Tibial nerve (tissue), 4 donors: ENCODE measurements around the gene ZNF534. TPM values are rescaled to one million over a fixed set of nuclear protein-coding genes. Genes with fewer than 3 reads are reported as not detected.
"Not testable (repeated sequence)": the region's sequence is repeated elsewhere in the genome, so short reads cannot be mapped to it uniquely, and the experiment has no call there.

Experiments
- DNase-seq, 2 donors: peaks; one replicate each; pipeline ENCODE4 v3.0.0-alpha.2; 2019; ENCODE audit warnings: low spot score in 2 of 2
- H3K27ac ChIP-seq, 4 donors: fragments of 200-600 bp; sonication (generic) in 3 of 4; one replicate each; pipeline ENCODE4 v1.5.1; 2017 to 2019; ENCODE audit warnings: mild to moderate bottlenecking in 1 of 4
- H3K27me3 ChIP-seq, 2 donors: fragments of 200-600 bp; sonication (generic) in 1 of 2; one replicate each; pipeline versions ENCODE4 v1.5.1 to v1.6.0; 2017 to 2019
- H3K36me3 ChIP-seq, 3 donors: fragments of 200-600 bp; sonication (generic); one replicate each; pipeline ENCODE4 v1.5.1; 2018 to 2019
- H3K4me1 ChIP-seq, 4 donors: fragments of 200-600 bp; sonication (generic) in 3 of 4; one replicate each; pipeline ENCODE4 v1.5.1; 2017 to 2019
- H3K4me3 ChIP-seq, 4 donors: fragments of 200-600 bp; sonication (generic) in 3 of 4; one replicate each; pipeline ENCODE4 v1.5.1; 2017 to 2019; ENCODE audit warnings: mild to moderate bottlenecking in 1 of 4, moderate library complexity in 1 of 4
- H3K9me3 ChIP-seq, 4 donors: fragments of 200-600 bp; sonication (generic) in 3 of 4; one replicate each; pipeline ENCODE4 v1.5.1; 2017 to 2019
- EP300 ChIP-seq, 2 donors: sonication (generic); formaldehyde crosslinking; IDR thresholded peaks; one replicate each; pipeline ENCODE4 v1.6.1; 2017; ENCODE audit warnings: antibody characterized with exemption in 2 of 2, mild to moderate bottlenecking in 1 of 2
- POLR2A ChIP-seq, 2 donors: fragments of 450-650 bp; IDR thresholded peaks; one replicate each; pipeline ENCODE4 v1.6.1; 2017; ENCODE audit warnings: antibody characterized with exemption in 2 of 2, mild to moderate bottlenecking in 2 of 2, moderate library complexity in 2 of 2
- WGBS, 2 donors: methylation state at CpG; one replicate each; pipeline ENCODE4 v1.1.5; 2018; 5-methylcytosine and 5-hydroxymethylcytosine counted together
- total RNA-seq, 4 donors: library from RNA; depleted of rRNA; stranded (reverse); fragments of >200 nt; gene quantifications; one replicate each; pipeline ENCODE4 v1.1.0, GENCODE V29; 2016
- TF ChIP-seq, protein P1 (sequence below), 5 experiments: fragments of 200-600 bp in 3 of 5; fragments of 450-650 bp in 2 of 5; sonication (generic) in 3 of 5; IDR thresholded peaks; one replicate each; pipeline ENCODE4 v1.5.1; 2016 to 2019; ENCODE audit warnings: antibody characterized with exemption in 5 of 5, mild to moderate bottlenecking in 3 of 5, moderate library complexity in 2 of 5

Gene ZNF534
- total RNA-seq, 4 donors from 2014 or later = 0.66 to 8.4 (median 1.9) TPM; not detected in 1

DNA sequence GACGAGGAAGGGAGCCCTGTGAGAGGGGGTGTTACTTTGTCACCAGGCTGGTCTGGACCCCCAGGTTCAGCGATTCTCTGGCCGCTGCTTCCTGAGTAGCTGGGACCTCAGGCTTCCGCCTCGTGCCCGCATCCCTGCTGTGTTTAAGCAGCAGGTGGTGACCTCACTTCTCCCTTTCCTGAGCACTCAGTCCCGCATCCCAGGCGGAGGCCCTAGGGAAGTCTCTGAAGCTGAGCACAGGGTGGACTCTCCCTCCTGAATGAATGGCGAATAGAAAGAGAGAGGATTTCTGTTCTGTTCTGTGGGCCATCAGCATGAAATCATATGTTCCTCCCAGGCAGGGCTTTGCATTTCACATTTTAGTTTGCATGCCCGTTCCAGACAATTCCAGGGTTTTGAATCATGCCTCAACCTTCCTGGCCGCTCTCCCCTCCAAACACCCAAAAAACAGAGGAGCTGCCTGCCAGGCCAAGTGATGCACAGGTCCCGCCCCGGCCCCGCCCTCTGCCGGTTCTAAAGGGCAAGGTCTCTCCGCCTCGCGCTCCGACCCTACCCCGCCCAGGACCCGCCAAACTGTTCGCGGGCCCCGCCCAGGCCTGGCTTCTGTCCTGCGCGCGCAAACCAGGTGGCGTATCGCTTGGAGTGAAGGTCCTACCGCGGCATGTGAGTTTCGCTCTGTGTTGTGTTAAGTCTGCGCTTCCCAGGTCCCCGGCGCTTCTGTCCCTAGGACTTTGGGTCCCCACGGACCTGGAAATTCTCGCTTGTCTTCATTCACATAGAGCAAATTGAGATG lies 63.4 kb downstream of the ZNF534 start:
- H3K36me3 ChIP-seq = peaks cover 0 to 78% (median 0%) of the 10 kb centered on the region in 3 donors
- 27 to 48% methylated on average over 22 to 36 of the region's 37 CpGs for WGBS, 2 donors
- H3K27me3 ChIP-seq = no peaks in the 10 kb centered on the region
- no peak for DNase-seq
- H3K27ac ChIP-seq = no peak overlapping the region
- H3K4me1 ChIP-seq = no peaks in the 10 kb centered on the region
- TF ChIP-seq, protein P1, sequence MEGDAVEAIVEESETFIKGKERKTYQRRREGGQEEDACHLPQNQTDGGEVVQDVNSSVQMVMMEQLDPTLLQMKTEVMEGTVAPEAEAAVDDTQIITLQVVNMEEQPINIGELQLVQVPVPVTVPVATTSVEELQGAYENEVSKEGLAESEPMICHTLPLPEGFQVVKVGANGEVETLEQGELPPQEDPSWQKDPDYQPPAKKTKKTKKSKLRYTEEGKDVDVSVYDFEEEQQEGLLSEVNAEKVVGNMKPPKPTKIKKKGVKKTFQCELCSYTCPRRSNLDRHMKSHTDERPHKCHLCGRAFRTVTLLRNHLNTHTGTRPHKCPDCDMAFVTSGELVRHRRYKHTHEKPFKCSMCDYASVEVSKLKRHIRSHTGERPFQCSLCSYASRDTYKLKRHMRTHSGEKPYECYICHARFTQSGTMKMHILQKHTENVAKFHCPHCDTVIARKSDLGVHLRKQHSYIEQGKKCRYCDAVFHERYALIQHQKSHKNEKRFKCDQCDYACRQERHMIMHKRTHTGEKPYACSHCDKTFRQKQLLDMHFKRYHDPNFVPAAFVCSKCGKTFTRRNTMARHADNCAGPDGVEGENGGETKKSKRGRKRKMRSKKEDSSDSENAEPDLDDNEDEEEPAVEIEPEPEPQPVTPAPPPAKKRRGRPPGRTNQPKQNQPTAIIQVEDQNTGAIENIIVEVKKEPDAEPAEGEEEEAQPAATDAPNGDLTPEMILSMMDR (IDR thresholded peaks at IDR 0.05) = no peak
- TF ChIP-seq POLR2A (IDR thresholded peaks at IDR 0.05) (no peak), EP300 (IDR thresholded peaks at IDR 0.05) (no peak)
- H3K4me3 ChIP-seq = no peak overlapping the region
- H3K9me3 ChIP-seq = peaks cover 0 to 99% (median 17%) of the 10 kb centered on the region in 4 donors

DNA sequence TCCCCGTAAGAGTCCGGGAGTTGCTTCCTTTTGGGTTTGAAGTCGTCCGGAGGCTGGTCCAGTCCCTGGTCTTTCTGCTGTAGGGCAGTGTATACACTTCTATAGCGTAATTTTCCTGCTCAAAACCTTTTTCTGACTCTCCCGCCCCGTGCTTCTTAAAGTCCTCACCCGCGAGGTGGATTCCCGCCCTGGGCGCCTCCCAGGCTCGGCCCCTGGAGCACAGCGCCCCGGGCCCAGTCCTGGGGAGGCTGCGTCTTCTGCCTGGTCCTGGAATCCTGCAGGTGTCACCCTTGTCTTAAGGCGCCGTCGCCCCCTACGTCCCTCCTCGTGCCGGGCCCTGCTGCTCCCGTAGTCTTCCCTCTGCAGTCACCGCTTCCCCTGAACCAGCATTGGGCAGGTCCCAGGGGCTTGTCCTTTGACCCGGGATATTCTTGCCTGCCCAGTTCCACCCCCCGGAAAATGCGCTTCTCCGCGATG lies 64.1 kb downstream of the ZNF534 start:
- Histone ChIP-seq H3K27me3 (no peaks in the 10 kb centered on the region), H3K4me1 (no peaks in the 10 kb centered on the region), H3K27ac (no peak overlapping the region), H3K9me3 (peaks cover 0 to 99% (median 18%) of the 10 kb centered on the region in 4 donors), H3K4me3 (no peak overlapping the region), H3K36me3 (peaks cover 0 to 79% (median 0%) of the 10 kb centered on the region in 3 donors)
- 20% methylated on average over 28 of the region's 28 CpGs for WGBS, 2 donors
- TF ChIP-seq EP300 (IDR thresholded peaks at IDR 0.05) (no peak), POLR2A (IDR thresholded peaks at IDR 0.05) (no peak)
- TF ChIP-seq, protein P1 (IDR thresholded peaks at IDR 0.05) = no peak
- no peak for DNase-seq

DNA sequence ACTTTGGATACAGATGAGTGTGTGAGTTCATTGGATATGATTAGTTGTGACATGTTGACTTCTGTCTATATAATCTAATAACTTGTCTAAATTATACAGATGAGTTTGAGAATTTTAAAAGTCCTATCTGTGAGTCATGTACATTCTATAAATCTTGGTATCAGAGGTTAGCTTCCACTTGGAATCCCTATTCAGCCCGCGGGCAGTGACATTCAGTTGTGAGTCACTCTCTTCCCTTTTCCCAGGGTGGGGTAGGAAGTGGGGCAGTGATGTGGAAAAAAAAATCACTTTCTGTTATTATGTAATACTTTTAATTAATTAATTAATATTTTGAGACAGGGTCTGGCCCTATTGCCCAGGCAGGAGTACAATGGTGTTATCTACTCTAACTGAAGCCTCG lies 65.6 kb downstream of the ZNF534 start:
- DNase-seq = no peak
- TF ChIP-seq, protein P1 (IDR thresholded peaks at IDR 0.05) = no peak
- TF ChIP-seq EP300 (IDR thresholded peaks at IDR 0.05) = no peak
- TF ChIP-seq POLR2A (IDR thresholded peaks at IDR 0.05) = no peak
- 87 to 94% methylated on average over 3 of the region's 3 CpGs for WGBS, 2 donors
- Histone ChIP-seq H3K27ac (no peak overlapping the region), H3K4me3 (no peak overlapping the region), H3K4me1 (no peaks in the 10 kb centered on the region), H3K27me3 (no peaks in the 10 kb centered on the region), H3K9me3 (peaks cover 0 to 99% (median 18%) of the 10 kb centered on the region in 4 donors), H3K36me3 (peaks cover 0 to 82% (median 0%) of the 10 kb centered on the region in 3 donors)

DNA sequence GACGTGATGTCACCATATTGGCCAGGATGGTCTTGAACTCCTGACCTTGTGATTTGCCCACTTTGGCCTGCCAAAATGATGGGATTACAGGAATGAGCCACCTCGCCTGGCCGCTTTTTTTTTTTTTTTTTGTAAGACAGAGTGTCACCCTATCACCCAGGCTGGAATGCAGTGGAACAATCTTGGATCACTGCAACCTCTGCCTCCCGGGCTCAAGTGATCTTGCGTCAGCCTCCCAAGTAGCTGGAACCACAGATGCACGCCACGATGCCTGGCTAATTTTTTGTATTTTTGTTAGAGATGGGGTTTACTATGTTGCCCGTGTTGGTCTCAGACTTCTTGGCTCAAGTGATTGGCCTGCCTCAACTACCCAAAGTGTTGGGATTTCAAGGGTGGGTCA lies 69.6 kb downstream of the ZNF534 start:
- Histone ChIP-seq H3K27me3 (no peaks in the 10 kb centered on the region), H3K4me3 (no peak overlapping the region), H3K9me3 (peaks cover 0 to 99% (median 13%) of the 10 kb centered on the region in 4 donors), H3K36me3 (peaks cover 0 to 79% (median 6%) of the 10 kb centered on the region in 3 donors), H3K4me1 (no peaks in the 10 kb centered on the region), H3K27ac (no peak overlapping the region)
- 98 to 99% methylated on average over 8 of the region's 8 CpGs for WGBS, 2 donors
- no peak for DNase-seq
- TF ChIP-seq, protein P1 (IDR thresholded peaks at IDR 0.05) = no peak
- no peak for TF ChIP-seq EP300 (IDR thresholded peaks at IDR 0.05)
- no peak for TF ChIP-seq POLR2A (IDR thresholded peaks at IDR 0.05)

DNA sequence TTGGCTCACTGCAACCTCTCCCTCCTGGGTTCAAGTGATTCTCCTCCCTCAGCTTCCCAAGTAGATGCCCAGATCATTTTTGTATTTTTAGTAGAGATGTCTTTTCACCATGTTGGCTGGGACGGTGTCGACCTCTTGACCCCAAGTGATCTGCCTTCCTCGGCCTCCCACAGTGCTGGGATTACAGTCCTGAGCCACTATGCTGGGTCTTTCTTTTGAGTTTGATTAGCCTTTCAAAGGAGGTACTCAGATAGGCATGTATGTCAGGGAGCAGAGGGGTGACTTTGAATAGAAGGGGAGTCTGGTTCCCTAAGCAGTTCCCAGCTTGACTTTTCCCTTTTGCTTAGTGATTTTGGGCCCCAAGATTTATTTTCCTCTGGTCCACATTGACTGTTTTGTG lies 71.5 kb downstream of the ZNF534 start:
- not testable (repeated sequence) for H3K27me3 ChIP-seq, DNase-seq, H3K4me3 ChIP-seq, H3K27ac ChIP-seq, H3K4me1 ChIP-seq
- 18 to 24% methylated on average over 3 of the region's 3 CpGs for WGBS, 2 donors
- Histone ChIP-seq H3K36me3 (peaks cover 0 to 82% (median 6%) of the 10 kb centered on the region in 3 donors), H3K9me3 (peaks cover 0 to 99% (median 13%) of the 10 kb centered on the region in 4 donors)

DNA sequence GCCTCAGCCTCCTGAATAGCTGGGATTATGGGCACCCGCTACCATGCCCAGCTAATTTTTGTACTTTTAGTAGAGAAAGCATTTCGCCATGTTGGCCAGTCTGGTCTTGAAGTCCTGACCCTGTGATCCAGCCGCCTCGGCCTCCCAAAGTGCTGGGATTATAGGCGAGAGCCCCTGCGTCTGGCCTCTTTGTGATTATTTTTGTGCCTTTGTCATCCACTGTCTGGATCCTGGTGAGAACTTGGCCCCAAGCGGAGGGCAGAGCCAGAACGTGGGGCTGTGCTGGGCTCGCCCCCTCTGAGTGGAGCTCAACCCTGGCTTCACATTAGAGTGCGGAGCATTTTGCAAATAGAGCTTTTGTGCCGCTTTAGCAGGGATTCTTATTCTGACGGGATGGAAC lies 72.0 kb downstream of the ZNF534 start:
- 87 to 91% methylated on average over 12 of the region's 12 CpGs for WGBS, 2 donors
- not testable (repeated sequence) for H3K4me3 ChIP-seq, DNase-seq, H3K27me3 ChIP-seq, H3K27ac ChIP-seq, H3K4me1 ChIP-seq
- Histone ChIP-seq H3K9me3 (peaks cover 0 to 100% (median 13%) of the 10 kb centered on the region in 4 donors), H3K36me3 (peaks cover 0 to 83% (median 6%) of the 10 kb centered on the region in 3 donors)
